RWPE2 (cell line): Measurements from ENCODE around the gene ZNF573.

Experiments used
- ATAC-seq: fragments of 200-7000 bp; cut with Tn5 transposase; 3 replicates; pipeline ENCODE4 v1.9.1; 2021; ENCODE audit warnings: low read depth
- DNase-seq: peaks from one replicate; pipeline ENCODE4 v3.0.0-alpha.2; 2020; ENCODE audit warnings: low spot score
- H3K27ac ChIP-seq: fragments of 450-650 bp; 2 replicates; pipeline ENCODE4 v1.5.1; 2017; ENCODE audit warnings: mild to moderate bottlenecking; ENCODE audit not compliant: poor library complexity, severe bottlenecking
- H3K27me3 ChIP-seq: fragments of 250-450 bp; sonication (Bioruptor Pico); 2 replicates; pipeline ENCODE4 v1.5.1; 2021; ENCODE audit warnings: mild to moderate bottlenecking, moderate library complexity; ENCODE audit not compliant: insufficient read depth, poor library complexity, severe bottlenecking
- H3K36me3 ChIP-seq: fragments of 250-450 bp; sonication (Bioruptor Pico); 2 replicates; pipeline ENCODE4 v1.5.1; 2020; ENCODE audit warnings: low read depth, mild to moderate bottlenecking, moderate library complexity
- H3K4me1 ChIP-seq: fragments of 250-450 bp; sonication (Bioruptor Pico); 2 replicates; pipeline ENCODE4 v1.5.1; 2021; ENCODE audit warnings: mild to moderate bottlenecking, moderate library complexity; ENCODE audit not compliant: insufficient read depth, poor library complexity, severe bottlenecking
- H3K4me3 ChIP-seq: fragments of 250-450 bp; sonication (Bioruptor Pico); 2 replicates; pipeline ENCODE4 v1.5.1; 2021; ENCODE audit warnings: mild to moderate bottlenecking, moderate library complexity; ENCODE audit not compliant: severe bottlenecking
- H3K9me3 ChIP-seq: fragments of 250-450 bp; sonication (Bioruptor Pico); 2 replicates; pipeline ENCODE4 v1.5.1; 2021; ENCODE audit warnings: mild to moderate bottlenecking, moderate library complexity; ENCODE audit not compliant: severe bottlenecking
- CTCF ChIP-seq: fragments of 450-650 bp; IDR thresholded peaks from one replicate; pipeline ENCODE4 v1.5.1; 2017; ENCODE audit warnings: mild to moderate bottlenecking, moderate library complexity; ENCODE audit not compliant: poor library complexity, severe bottlenecking

ZNF573 gene

DNA sequence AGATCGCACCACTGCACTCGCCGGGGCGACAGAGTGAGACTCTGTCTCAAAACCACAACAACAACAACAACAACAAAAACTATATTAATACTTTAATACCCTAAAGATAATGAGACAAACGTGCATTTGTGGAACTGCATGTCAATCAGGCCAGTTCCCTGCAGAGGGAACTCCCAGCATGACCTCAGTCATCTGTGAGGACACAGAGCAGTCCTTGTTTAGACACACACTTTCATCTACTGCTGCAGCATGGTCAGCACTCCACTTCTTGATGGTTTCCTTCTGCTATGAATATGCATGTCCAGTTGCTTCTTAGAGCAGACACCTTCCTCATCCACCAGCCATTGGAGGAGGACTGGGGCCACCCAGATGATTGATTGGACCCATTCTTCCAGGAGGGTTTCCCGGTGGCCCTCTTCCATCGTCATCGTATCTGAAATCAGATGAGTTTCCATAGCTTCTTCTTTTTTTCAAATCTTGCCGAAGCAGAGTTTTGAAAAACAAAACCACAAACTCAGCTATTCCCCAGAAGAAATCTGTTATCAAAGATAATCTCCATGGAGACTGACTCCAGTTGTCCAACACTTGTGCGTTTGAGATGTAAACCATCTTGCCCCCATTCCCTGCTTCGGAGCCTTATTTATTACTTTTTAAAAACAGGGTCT lies 86.3 kb downstream of the ZNF573 start:
- H3K27me3 ChIP-seq, result no peaks in the 10 kb centered on the region
- peaks cover 8% of the 10 kb centered on the region for H3K9me3 ChIP-seq
- ATAC-seq, result no peak
- no peak overlapping the region for H3K27ac ChIP-seq
- DNase-seq, result no peak
- no peaks in the 10 kb centered on the region for H3K4me1 ChIP-seq
- no peak overlapping the region for H3K4me3 ChIP-seq
- TF ChIP-seq CTCF, result no peak
- no peaks in the 10 kb centered on the region for H3K36me3 ChIP-seq

- DNase-seq, result peak; percentile 51
- H3K4me1 ChIP-seq, result no peaks in the 10 kb centered on the region
- peak; percentile 72 for ATAC-seq
- no peaks in the 10 kb centered on the region for H3K27me3 ChIP-seq
- H3K4me3 ChIP-seq, result peak overlapping the region; percentile 21
- no peak overlapping the region for H3K27ac ChIP-seq
- H3K36me3 ChIP-seq, result no peaks in the 10 kb centered on the region
- TF ChIP-seq CTCF, result no peak
- H3K9me3 ChIP-seq, result peaks cover 8% of the 10 kb centered on the region
These were observed 87.4 kb downstream of the ZNF573 start for GRCh38 chr19:37691881-37692504.
